Measurements from ENCODE around the gene ANKMY2. TPM values are rescaled to one million over a fixed set of nuclear protein-coding genes. Genes with fewer than 3 reads are reported as not detected.

ANKMY2 gene
- total RNA-seq, 1 donor from 2014 or later = 13.8 TPM

DNA sequence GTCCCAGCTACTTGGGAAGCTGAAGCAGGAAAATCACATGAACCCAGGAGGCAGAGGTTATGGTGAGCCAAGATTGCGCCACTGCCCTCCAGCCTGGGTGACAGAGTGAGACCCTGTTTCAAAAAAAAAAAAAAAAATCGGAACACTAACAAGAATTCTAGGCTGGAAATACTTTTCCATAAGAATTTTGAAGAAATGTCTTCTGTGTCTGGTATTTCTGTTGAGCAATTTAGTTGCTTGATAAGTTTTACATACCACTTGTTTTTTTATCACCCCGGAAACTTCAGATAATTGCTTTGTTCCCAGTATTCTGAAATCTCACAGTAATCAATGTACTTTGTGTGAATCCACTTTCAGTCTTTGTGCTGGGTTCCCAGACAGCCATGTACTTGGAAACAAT lies 26.3 kb upstream of the ANKMY2 start:
- no peak overlapping the region for H3K27ac ChIP-seq
- no peaks in the 10 kb centered on the region for H3K27me3 ChIP-seq
- intact Hi-C loops (cut with DNase I) = no loop called here
- no peak overlapping the region for H3K4me3 ChIP-seq
- DNase-seq (ENCODE audit: extremely low spot score in 2 of 2) = no peak
- peaks cover 44% of the 10 kb centered on the region for H3K4me1 ChIP-seq
- H3K9me3 ChIP-seq = no peaks in the 10 kb centered on the region
- TF ChIP-seq POLR2AphosphoS5 (IDR thresholded peaks at IDR 0.05; ENCODE audit: insufficient read depth in 1 of 2, low read depth in 1 of 2) (no peak), POLR2A (IDR thresholded peaks at IDR 0.05) (no peak)
- TF ChIP-seq, protein P1, sequence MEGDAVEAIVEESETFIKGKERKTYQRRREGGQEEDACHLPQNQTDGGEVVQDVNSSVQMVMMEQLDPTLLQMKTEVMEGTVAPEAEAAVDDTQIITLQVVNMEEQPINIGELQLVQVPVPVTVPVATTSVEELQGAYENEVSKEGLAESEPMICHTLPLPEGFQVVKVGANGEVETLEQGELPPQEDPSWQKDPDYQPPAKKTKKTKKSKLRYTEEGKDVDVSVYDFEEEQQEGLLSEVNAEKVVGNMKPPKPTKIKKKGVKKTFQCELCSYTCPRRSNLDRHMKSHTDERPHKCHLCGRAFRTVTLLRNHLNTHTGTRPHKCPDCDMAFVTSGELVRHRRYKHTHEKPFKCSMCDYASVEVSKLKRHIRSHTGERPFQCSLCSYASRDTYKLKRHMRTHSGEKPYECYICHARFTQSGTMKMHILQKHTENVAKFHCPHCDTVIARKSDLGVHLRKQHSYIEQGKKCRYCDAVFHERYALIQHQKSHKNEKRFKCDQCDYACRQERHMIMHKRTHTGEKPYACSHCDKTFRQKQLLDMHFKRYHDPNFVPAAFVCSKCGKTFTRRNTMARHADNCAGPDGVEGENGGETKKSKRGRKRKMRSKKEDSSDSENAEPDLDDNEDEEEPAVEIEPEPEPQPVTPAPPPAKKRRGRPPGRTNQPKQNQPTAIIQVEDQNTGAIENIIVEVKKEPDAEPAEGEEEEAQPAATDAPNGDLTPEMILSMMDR (IDR thresholded peaks at IDR 0.05) = no peak
- H3K36me3 ChIP-seq = peaks cover 0 to 7% of the 10 kb centered on the region in 2 donors

DNA sequence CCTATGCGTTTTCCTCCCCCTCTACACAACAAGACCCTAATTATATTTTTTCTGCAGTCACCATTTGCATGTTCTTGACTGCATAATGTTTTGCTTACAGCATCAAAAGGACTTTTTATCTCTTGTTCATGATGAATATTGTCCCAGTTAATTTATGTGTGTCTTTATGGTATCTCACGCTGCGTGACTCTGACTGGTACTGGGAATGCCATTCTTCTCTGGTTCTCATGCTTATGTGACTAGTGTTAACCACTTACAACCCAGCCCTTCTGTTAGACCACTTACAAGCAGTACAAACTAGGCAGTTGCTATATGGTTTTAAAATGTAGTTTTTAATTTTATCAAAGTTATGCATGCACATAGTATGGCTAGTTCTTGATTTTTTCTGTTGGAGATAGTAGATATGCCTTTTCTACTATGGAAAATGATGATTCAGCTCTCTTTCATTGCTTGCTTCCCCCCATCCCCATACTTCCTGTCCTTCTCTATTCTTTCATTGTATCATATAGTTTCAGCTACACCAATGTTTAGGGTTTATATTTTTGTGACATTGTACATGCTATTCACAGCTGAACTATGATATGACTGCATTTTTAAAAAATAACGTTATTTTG lies 25.3 kb upstream of the ANKMY2 start:
- H3K4me1 ChIP-seq = peaks cover 44% of the 10 kb centered on the region
- DNase-seq (ENCODE audit: extremely low spot score in 2 of 2) = no peak
- intact Hi-C loops (cut with DNase I) = no loop called here
- TF ChIP-seq POLR2A (IDR thresholded peaks at IDR 0.05) (no peak), POLR2AphosphoS5 (IDR thresholded peaks at IDR 0.05; ENCODE audit: insufficient read depth in 1 of 2, low read depth in 1 of 2) (no peak)
- TF ChIP-seq, protein P1 (IDR thresholded peaks at IDR 0.05) = no peak
- no peaks in the 10 kb centered on the region for H3K9me3 ChIP-seq
- H3K27ac ChIP-seq = peak overlapping the region; percentile 3
- H3K27me3 ChIP-seq = no peaks in the 10 kb centered on the region
- H3K36me3 ChIP-seq = peaks cover 0 to 7% of the 10 kb centered on the region in 2 donors
- no peak overlapping the region for H3K4me3 ChIP-seq

DNA sequence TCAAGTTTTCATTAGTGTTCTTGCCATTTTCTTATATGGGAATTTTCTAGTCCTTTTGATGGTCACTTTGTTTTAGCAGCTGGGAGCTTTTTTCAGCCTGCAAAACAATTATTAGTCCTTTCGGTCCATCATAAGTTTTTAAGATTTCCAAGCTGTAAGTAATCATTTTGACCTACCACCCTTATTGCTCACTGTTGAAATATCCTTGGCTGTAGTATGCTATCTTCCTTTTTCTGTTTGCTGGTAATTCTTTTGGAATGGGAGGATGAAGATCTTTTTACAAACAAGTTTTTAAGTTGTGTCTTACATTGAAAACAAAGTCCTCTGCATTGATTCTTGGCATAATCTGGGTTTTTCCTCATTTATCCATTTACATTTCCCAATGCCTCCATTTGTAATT lies 24.5 kb upstream of the ANKMY2 start:
- Histone ChIP-seq H3K36me3 (peaks cover 0 to 7% of the 10 kb centered on the region in 2 donors), H3K4me1 (peaks cover 44% of the 10 kb centered on the region), H3K27ac (peak overlapping the region; percentile 64), H3K9me3 (no peaks in the 10 kb centered on the region), H3K4me3 (no peak overlapping the region), H3K27me3 (no peaks in the 10 kb centered on the region)
- intact Hi-C loops (cut with DNase I) = no loop called here
- TF ChIP-seq POLR2A (IDR thresholded peaks at IDR 0.05) = no peak
- TF ChIP-seq, protein P1 (IDR thresholded peaks at IDR 0.05) = no peak
- no peak for TF ChIP-seq POLR2AphosphoS5 (IDR thresholded peaks at IDR 0.05; ENCODE audit: insufficient read depth in 1 of 2, low read depth in 1 of 2)
- DNase-seq (ENCODE audit: extremely low spot score in 2 of 2) = no peak

DNA sequence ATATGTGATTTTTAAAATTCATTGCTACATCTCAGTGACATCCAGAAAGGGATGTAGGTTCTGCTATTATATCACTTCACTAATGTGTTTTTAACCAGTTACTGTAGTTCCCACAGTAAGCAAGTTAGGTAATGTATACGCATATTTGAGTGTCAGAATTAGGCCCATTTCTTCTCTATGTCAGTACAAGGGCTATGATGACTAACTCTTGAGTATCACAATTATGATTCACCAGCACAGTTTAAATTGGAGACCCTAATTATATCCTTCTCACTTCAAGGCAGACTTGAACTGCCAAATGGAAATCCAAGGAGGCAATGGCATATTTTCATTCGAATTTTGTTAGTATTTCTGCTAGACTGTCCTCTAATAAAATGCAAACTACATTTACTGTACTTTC lies 24.0 kb upstream of the ANKMY2 start:
- H3K27ac ChIP-seq = peak overlapping the region; percentile 64
- TF ChIP-seq, protein P1 (IDR thresholded peaks at IDR 0.05) = no peak
- intact Hi-C loops (cut with DNase I) = no loop called here
- H3K36me3 ChIP-seq = peaks cover 0 to 6% of the 10 kb centered on the region in 2 donors
- H3K9me3 ChIP-seq = no peaks in the 10 kb centered on the region
- H3K4me1 ChIP-seq = peaks cover 44% of the 10 kb centered on the region
- no peak overlapping the region for H3K4me3 ChIP-seq
- no peaks in the 10 kb centered on the region for H3K27me3 ChIP-seq
- no peak for DNase-seq (ENCODE audit: extremely low spot score in 2 of 2)

DNA sequence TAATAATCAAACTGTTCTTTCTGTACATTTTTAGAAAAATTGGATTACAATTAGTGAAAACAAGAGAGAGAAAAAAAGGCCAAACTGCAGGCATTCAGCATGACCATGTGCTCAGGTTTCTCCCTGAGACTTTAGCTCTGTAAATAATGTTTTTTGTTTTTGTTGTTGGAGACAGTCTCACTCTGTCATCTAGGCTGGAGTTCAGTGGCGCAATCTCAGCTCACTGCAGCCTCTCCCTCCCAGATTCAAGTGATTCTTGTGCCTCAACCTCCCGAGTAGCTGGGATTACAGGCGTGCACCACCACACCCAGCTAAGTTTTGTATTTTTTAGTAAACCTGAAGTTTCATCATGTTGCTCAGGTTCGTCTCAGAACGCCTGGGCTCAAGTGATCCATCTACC lies 23.4 kb upstream of the ANKMY2 start:
- intact Hi-C loops (cut with DNase I) = no loop called here
- Histone ChIP-seq H3K4me1 (peaks cover 44% of the 10 kb centered on the region), H3K27ac (peak overlapping the region; percentile 64), H3K9me3 (no peaks in the 10 kb centered on the region), H3K36me3 (no peaks in the 10 kb centered on the region), H3K27me3 (no peaks in the 10 kb centered on the region), H3K4me3 (no peak overlapping the region)
- DNase-seq (ENCODE audit: extremely low spot score in 2 of 2) = no peak
- TF ChIP-seq POLR2AphosphoS5 (IDR thresholded peaks at IDR 0.05; ENCODE audit: insufficient read depth in 1 of 2, low read depth in 1 of 2) (no peak), POLR2A (IDR thresholded peaks at IDR 0.05) (no peak)
- TF ChIP-seq, protein P1 (IDR thresholded peaks at IDR 0.05) = no peak

Measured in vagina (tissue), 2 donors.